Tibial artery (tissue), 4 donors: ENCODE results near the gene ZNF175.

Source experiments
- DNase-seq, 2 donors: peaks; one replicate each; pipeline ENCODE4 v3.0.0-alpha.2; 2019
- H3K27ac ChIP-seq, 2 donors: fragments of 200-600 bp; sonication (generic) in 1 of 2; 1 replicate in 1 of 2; 2 replicates in 1 of 2; pipeline ENCODE4 v1.5.1; 2018 to 2019; ENCODE audit warnings: mild to moderate bottlenecking in 1 of 2
- H3K27me3 ChIP-seq, 2 donors: fragments of 200-600 bp; sonication (generic) in 1 of 2; one replicate each; pipeline versions ENCODE4 v1.5.1 to v1.6.0; 2016 to 2019
- H3K36me3 ChIP-seq, 3 donors: fragments of 200-600 bp; sonication (generic) in 2 of 3; one replicate each; pipeline ENCODE4 v1.5.1; 2016 to 2019; ENCODE audit warnings: mild to moderate bottlenecking in 2 of 3
- H3K4me1 ChIP-seq, 4 donors: fragments of 200-600 bp; sonication (generic) in 2 of 4; 1 replicate in 3 of 4; 2 replicates in 1 of 4; pipeline ENCODE4 v1.5.1; 2016 to 2019
- H3K4me3 ChIP-seq, 2 donors: fragments of 200-600 bp; sonication (generic) in 1 of 2; 1 replicate in 1 of 2; 2 replicates in 1 of 2; pipeline ENCODE4 v1.5.1; 2018 to 2019; ENCODE audit warnings: mild to moderate bottlenecking in 2 of 2
- H3K9me3 ChIP-seq, 3 donors: fragments of 200-600 bp; sonication (generic) in 1 of 3; one replicate each; pipeline ENCODE4 v1.5.1; 2016 to 2019
- intact Hi-C: fragments of 100-400 bp; cut with DNase I; formaldehyde crosslinking; loops from one replicate; pipeline ENCODE4 v1.15.0; 2023; ENCODE audit warnings: low total_unique reads
- TF ChIP-seq, protein P1 (sequence below), 2 experiments: fragments of 200-600 bp in 1 of 2; fragments of 450-650 bp in 1 of 2; IDR thresholded peaks; one replicate each; pipeline ENCODE4 v1.5.1; 2017 to 2019; ENCODE audit warnings: antibody characterized with exemption in 2 of 2, mild to moderate bottlenecking in 1 of 2, moderate library complexity in 1 of 2

Gene ZNF175

GRCh38 chr19:51547397-51548212 is 23.5 kb upstream of the ZNF175 start:
- peaks cover 0 to 29% of the 10 kb centered on the region in 2 donors for H3K27me3 ChIP-seq
- no peaks in the 10 kb centered on the region for H3K36me3 ChIP-seq
- TF ChIP-seq, protein P1, sequence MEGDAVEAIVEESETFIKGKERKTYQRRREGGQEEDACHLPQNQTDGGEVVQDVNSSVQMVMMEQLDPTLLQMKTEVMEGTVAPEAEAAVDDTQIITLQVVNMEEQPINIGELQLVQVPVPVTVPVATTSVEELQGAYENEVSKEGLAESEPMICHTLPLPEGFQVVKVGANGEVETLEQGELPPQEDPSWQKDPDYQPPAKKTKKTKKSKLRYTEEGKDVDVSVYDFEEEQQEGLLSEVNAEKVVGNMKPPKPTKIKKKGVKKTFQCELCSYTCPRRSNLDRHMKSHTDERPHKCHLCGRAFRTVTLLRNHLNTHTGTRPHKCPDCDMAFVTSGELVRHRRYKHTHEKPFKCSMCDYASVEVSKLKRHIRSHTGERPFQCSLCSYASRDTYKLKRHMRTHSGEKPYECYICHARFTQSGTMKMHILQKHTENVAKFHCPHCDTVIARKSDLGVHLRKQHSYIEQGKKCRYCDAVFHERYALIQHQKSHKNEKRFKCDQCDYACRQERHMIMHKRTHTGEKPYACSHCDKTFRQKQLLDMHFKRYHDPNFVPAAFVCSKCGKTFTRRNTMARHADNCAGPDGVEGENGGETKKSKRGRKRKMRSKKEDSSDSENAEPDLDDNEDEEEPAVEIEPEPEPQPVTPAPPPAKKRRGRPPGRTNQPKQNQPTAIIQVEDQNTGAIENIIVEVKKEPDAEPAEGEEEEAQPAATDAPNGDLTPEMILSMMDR (IDR thresholded peaks at IDR 0.05) = no peak
- no peak overlapping the region for H3K27ac ChIP-seq
- DNase-seq = no peak
- intact Hi-C loops = no loop called here
- H3K4me1 ChIP-seq = no peaks in the 10 kb centered on the region
- H3K4me3 ChIP-seq = no peak overlapping the region
- no peaks in the 10 kb centered on the region for H3K9me3 ChIP-seq

DNA sequence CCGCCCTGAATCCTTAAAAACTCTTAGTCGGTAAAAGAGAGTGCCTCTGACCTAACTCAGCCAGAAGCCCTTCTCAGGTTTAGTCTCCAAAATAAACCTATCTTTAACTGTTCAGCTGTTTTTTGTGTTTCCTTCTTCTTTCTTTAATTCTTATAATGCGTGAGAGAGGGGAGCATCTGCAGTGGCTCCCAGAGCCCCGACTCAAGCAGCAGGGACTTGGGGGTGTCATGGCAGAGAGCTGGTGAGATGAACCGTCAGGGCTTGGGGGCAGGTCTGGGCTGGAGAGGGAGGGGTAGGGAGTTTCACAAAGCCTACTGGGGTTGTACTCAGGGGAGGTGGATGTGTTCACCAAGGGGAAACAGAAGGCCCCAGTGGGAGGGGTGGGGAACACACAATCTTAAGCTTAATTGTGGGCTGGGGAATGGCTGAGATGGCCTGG is 22.9 kb upstream of the ZNF175 start:
- Histone ChIP-seq H3K4me1 (no peaks in the 10 kb centered on the region), H3K27ac (no peak overlapping the region), H3K9me3 (no peaks in the 10 kb centered on the region), H3K36me3 (no peaks in the 10 kb centered on the region), H3K4me3 (no peak overlapping the region), H3K27me3 (peaks cover 0 to 29% of the 10 kb centered on the region in 2 donors)
- DNase-seq = no peak
- intact Hi-C loops = no loop called here
- TF ChIP-seq, protein P1 (IDR thresholded peaks at IDR 0.05) = no peak

GRCh38 chr19:51548891-51549305 is 22.2 kb upstream of the ZNF175 start:
- TF ChIP-seq, protein P1 (IDR thresholded peaks at IDR 0.05) = no peak
- Histone ChIP-seq H3K4me3 (no peak overlapping the region), H3K27me3 (peaks cover 0 to 29% of the 10 kb centered on the region in 2 donors), H3K27ac (no peak overlapping the region), H3K36me3 (no peaks in the 10 kb centered on the region), H3K9me3 (no peaks in the 10 kb centered on the region), H3K4me1 (no peaks in the 10 kb centered on the region)
- no peak for DNase-seq
- intact Hi-C loops = no loop called here

- DNase-seq = no peak
- Histone ChIP-seq H3K27ac (no peak overlapping the region), H3K27me3 (peaks cover 0 to 22% of the 10 kb centered on the region in 2 donors), H3K9me3 (no peaks in the 10 kb centered on the region), H3K36me3 (no peaks in the 10 kb centered on the region), H3K4me1 (no peaks in the 10 kb centered on the region), H3K4me3 (no peak overlapping the region)
- intact Hi-C loops = no loop called here
- TF ChIP-seq, protein P1 (IDR thresholded peaks at IDR 0.05) = no peak
These were observed 21.4 kb upstream of the ZNF175 start for GRCh38 chr19:51549533-51550324.

DNA sequence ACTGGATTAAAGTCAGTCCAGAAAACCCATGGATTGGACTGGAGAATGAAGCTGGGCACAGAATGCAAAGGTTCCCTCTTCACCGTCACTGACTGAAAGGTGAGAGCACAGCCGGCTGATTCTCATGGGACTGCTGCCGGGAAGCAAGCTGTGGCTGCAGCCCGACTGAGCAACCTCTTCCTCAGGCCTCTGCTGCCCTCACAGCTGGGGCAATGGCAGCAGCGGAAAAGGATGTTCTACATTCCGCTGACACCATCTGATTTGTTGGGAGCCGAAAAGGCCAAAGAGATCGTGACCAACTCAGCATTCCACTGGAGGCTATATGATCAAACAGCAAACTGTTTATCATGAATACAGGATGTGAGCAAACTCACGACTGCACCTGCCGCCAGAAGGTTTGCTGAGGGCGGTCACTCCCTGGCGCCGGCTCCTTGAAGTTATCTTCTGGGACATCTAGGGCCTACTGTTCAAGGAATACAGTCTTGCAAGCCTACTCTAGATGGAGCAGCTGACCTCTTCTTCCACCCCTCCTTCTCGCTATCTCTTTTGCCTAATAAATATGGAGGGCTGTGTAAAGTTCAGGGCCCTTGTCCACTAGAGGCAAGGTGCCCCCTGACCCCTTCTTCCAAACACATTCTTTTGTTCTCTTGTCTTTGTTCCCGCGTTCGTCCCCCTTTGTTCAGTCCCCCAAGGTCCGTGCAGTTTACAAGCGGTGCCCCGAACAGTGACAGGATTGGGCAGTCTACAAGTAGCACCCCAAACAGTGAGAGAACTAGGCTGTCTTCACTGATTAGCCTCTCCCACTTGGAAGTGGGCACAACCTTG is 20.0 kb upstream of the ZNF175 start:
- no peak for DNase-seq
- Histone ChIP-seq H3K27ac (no peak overlapping the region), H3K4me1 (no peaks in the 10 kb centered on the region), H3K36me3 (no peaks in the 10 kb centered on the region), H3K9me3 (no peaks in the 10 kb centered on the region), H3K27me3 (peaks cover 0 to 19% of the 10 kb centered on the region in 2 donors), H3K4me3 (no peak overlapping the region)
- TF ChIP-seq, protein P1 (IDR thresholded peaks at IDR 0.05) = no peak
- intact Hi-C loops = no loop called here
